DOHH2 (cell line): ENCODE data around the gene DISC1.
"Not testable (repeated sequence)": the region's sequence is repeated elsewhere in the genome, so short reads cannot be mapped to it uniquely, and the experiment has no call there.

ENCODE experiments used
- H3F3A ChIP-seq: fragments of 200-600 bp; sonication (generic), shearing (Covaris generic); 2 replicates; pipeline ENCODE4 v1.6.0; 2016; ENCODE audit warnings: antibody characterized with exemption, mild to moderate bottlenecking; ENCODE audit not compliant: control insufficient read depth, insufficient read depth
- H3K27ac ChIP-seq: fragments of 200-600 bp; sonication (generic); 2 replicates; pipeline ENCODE4 v1.5.1; 2014; ENCODE audit warnings: low read depth, mild to moderate bottlenecking, low read length, moderate library complexity
- H3K27me3 ChIP-seq: fragments of 200-600 bp; sonication (generic); 2 replicates; pipeline ENCODE4 v1.6.1; 2014; ENCODE audit warnings: mild to moderate bottlenecking, low read length, mixed read lengths; ENCODE audit not compliant: control insufficient read depth
- H3K36me3 ChIP-seq: fragments of 200-600 bp; sonication (generic); 2 replicates; pipeline ENCODE4 v1.6.1; 2014; ENCODE audit warnings: mild to moderate bottlenecking, low read length, moderate library complexity, mixed read lengths; ENCODE audit not compliant: control insufficient read depth
- H3K4me1 ChIP-seq: fragments of 200-600 bp; sonication (generic); 2 replicates; pipeline ENCODE4 v1.6.1; 2014; ENCODE audit warnings: mild to moderate bottlenecking, low read length, mixed read lengths; ENCODE audit not compliant: control insufficient read depth
- H3K4me2 ChIP-seq: fragments of 200-600 bp; sonication (generic); 2 replicates; pipeline ENCODE4 v1.6.0; 2014; ENCODE audit warnings: mild to moderate bottlenecking, low read length, moderate library complexity
- H3K4me3 ChIP-seq: fragments of 200-600 bp; sonication (generic); 2 replicates; pipeline ENCODE4 v1.5.1; 2014; ENCODE audit warnings: mild to moderate bottlenecking, low read length, mixed read lengths
- H3K79me2 ChIP-seq: fragments of 200-600 bp; sonication (generic); 2 replicates; pipeline ENCODE4 v1.6.1; 2014; ENCODE audit warnings: mild to moderate bottlenecking, low read length, mixed read lengths; ENCODE audit not compliant: control insufficient read depth
- H3K9me2 ChIP-seq: fragments of 200-600 bp; sonication (generic); replicated peaks from 2 replicates; pipeline ENCODE4 v1.6.1; 2014; ENCODE audit warnings: mild to moderate bottlenecking, low read length, mixed read lengths; ENCODE audit not compliant: control insufficient read depth
- H3K9me3 ChIP-seq: fragments of 200-600 bp; sonication (generic); 2 replicates; pipeline ENCODE4 v1.6.1; 2014; ENCODE audit warnings: antibody characterized with exemption, low read length, mixed read lengths; ENCODE audit not compliant: control insufficient read depth, insufficient read depth
- H4K20me1 ChIP-seq: fragments of 200-600 bp; sonication (generic); 2 replicates; pipeline ENCODE4 v1.6.0; 2014; ENCODE audit warnings: low read depth, mild to moderate bottlenecking, antibody characterized with exemption, low read length, moderate library complexity; ENCODE audit not compliant: control insufficient read depth, insufficient read depth
- EZH2phosphoT487 ChIP-seq: fragments of 200-600 bp; sonication (generic); IDR thresholded peaks from 2 replicates; pipeline ENCODE4 v1.6.1; 2017; ENCODE audit warnings: borderline replicate concordance, mild to moderate bottlenecking, antibody characterized with exemption, low read length, moderate library complexity, mixed read lengths
- TF ChIP-seq, protein P1 (sequence below): fragments of 200-600 bp; sonication (generic); IDR thresholded peaks from one replicate; pipeline ENCODE4 v1.5.1; 2014; ENCODE audit warnings: antibody characterized with exemption, mild to moderate bottlenecking, low read depth, low read length; ENCODE audit not compliant: poor library complexity, severe bottlenecking

Gene DISC1

DNA sequence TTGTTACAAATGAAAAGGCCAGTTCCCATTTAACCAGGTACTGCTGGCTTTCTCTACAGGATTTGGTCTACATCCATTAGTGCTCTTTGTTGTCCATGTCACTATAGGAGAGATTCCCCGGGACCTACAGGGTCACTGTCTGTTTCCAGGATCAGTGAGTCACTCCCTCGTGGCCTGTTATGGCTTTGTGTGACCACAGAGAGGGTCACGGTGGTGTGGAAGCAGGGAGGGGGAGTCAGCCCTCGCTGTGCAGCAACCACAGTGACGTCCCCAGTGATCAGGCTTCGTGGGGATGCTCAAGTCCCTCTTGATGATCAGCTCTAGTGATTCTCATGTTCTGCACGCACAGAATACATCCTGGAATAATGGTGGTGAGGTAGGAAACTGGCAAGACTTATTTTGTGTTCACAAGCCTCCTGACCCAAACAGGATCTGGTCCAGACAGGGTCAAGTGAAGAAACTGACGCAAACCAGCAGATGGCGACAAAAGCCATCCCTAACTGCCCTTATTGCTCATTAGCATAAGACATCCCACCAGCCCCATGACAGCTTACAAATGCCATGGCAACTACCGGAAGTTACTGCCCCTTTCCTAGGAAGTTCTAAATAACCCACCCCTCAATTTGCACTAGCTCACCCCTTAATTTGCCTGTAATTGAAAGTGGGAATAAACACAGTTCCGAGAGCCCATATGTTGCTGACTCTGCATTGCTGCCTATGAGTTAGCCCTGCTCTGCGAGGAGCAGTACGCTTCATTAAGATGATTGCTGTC lies 98.5 kb downstream of the DISC1 start:
- H3K4me3 ChIP-seq: no peak overlapping the region
- H3K9me3 ChIP-seq: no peaks in the 10 kb centered on the region
- H3K27me3 ChIP-seq: no peaks in the 10 kb centered on the region
- H3K27ac ChIP-seq: no peak overlapping the region
- H3K4me2 ChIP-seq: no peak overlapping the region
- peaks cover 4% of the 10 kb centered on the region; the same call in 1 of the 2 replicates for H3K4me1 ChIP-seq
- H3K9me2 ChIP-seq: no peaks in the 10 kb centered on the region
- TF ChIP-seq EZH2phosphoT487: no peak
- TF ChIP-seq, protein P1, sequence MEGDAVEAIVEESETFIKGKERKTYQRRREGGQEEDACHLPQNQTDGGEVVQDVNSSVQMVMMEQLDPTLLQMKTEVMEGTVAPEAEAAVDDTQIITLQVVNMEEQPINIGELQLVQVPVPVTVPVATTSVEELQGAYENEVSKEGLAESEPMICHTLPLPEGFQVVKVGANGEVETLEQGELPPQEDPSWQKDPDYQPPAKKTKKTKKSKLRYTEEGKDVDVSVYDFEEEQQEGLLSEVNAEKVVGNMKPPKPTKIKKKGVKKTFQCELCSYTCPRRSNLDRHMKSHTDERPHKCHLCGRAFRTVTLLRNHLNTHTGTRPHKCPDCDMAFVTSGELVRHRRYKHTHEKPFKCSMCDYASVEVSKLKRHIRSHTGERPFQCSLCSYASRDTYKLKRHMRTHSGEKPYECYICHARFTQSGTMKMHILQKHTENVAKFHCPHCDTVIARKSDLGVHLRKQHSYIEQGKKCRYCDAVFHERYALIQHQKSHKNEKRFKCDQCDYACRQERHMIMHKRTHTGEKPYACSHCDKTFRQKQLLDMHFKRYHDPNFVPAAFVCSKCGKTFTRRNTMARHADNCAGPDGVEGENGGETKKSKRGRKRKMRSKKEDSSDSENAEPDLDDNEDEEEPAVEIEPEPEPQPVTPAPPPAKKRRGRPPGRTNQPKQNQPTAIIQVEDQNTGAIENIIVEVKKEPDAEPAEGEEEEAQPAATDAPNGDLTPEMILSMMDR: peak; percentile 87
- H3K36me3 ChIP-seq: no peaks in the 10 kb centered on the region
- no peaks in the 10 kb centered on the region for H4K20me1 ChIP-seq
- no peaks in the 10 kb centered on the region for H3F3A ChIP-seq
- no peaks in the 10 kb centered on the region for H3K79me2 ChIP-seq

DNA sequence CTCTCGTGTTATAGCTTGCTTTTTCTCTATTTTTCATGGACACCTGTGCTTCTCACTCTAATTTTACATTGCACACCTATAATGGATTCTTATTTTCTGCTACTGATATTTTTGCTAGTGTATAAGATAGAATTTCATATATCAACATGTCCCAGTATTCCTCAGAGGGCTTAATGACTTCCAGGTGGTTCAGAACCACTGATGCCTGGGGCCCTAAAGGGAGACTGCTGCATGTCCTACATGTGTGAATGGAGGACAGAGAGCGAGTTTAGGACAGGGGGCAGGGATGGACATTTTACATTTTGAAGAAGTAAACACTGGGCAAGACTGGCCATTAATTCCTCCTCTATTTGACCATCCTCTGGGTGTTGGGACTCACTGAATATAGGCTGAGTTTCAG lies 100.6 kb downstream of the DISC1 start:
- Histone ChIP-seq H3K27ac (no peak overlapping the region), H4K20me1 (no peaks in the 10 kb centered on the region), H3K4me3 (no peak overlapping the region), H3K27me3 (no peaks in the 10 kb centered on the region), H3K4me1 (peaks cover 4% of the 10 kb centered on the region; the same call in 1 of the 2 replicates), H3K9me3 (no peaks in the 10 kb centered on the region), H3K36me3 (no peaks in the 10 kb centered on the region), H3F3A (no peaks in the 10 kb centered on the region), H3K4me2 (no peak overlapping the region), H3K9me2 (no peaks in the 10 kb centered on the region), H3K79me2 (no peaks in the 10 kb centered on the region)
- TF ChIP-seq, protein P1: no peak
- no peak for TF ChIP-seq EZH2phosphoT487

DNA sequence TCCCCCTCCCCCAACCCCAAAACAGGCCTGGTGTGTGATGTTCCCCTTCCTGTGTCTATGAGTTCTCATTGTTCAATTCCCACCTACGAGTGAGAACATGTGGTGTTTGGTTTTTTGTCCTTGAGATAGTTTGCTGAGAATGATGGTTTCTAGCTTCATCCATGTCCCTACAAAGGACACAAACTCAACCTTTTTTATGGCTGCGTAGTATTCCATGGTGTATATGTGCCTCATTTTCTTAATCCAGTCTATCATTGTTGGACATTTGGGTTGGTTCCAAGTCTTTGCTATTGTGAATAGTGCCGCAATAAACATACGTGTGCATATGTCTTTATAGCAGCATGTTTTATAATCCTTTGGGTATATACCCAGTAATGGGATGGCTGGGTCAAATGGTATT lies 102.4 kb downstream of the DISC1 start:
- H3K4me2 ChIP-seq, H3F3A ChIP-seq, H3K36me3 ChIP-seq, H3K9me2 ChIP-seq, H4K20me1 ChIP-seq, H3K27me3 ChIP-seq, H3K4me1 ChIP-seq, H3K9me3 ChIP-seq, H3K27ac ChIP-seq, H3K79me2 ChIP-seq, H3K4me3 ChIP-seq: not testable (repeated sequence)

DNA sequence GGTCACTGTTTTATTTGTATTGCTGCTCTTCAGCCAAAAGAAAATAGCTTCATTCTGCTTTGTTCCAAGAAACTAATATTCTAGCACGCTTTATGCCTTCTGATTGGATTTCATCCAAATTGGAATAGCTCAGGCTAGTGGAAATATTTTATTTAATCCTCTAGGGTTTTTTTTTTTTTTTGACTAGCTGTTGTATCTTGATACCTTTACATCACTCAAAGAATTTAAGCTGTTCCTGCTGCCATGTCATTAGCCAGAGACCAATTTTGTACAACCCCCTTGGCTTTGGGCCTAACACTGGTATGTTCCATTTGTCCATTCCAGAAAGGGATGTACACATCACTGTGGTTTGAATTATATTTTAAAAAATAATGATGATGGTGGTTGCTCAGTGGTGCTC lies 103.0 kb downstream of the DISC1 start:
- H3K4me3 ChIP-seq: no peak overlapping the region
- H3K27me3 ChIP-seq: no peaks in the 10 kb centered on the region
- H3K9me2 ChIP-seq: no peaks in the 10 kb centered on the region
- H3K4me1 ChIP-seq: peaks cover 4% of the 10 kb centered on the region; the same call in 1 of the 2 replicates
- no peaks in the 10 kb centered on the region for H4K20me1 ChIP-seq
- no peak overlapping the region for H3K4me2 ChIP-seq
- TF ChIP-seq, protein P1: no peak
- no peak for TF ChIP-seq EZH2phosphoT487
- no peaks in the 10 kb centered on the region for H3K79me2 ChIP-seq
- no peaks in the 10 kb centered on the region for H3K9me3 ChIP-seq
- H3F3A ChIP-seq: no peaks in the 10 kb centered on the region
- no peak overlapping the region for H3K27ac ChIP-seq
- H3K36me3 ChIP-seq: no peaks in the 10 kb centered on the region
